GM13977 (cell line): ENCODE data around the gene ZBTB42.

Experiments used
- DNase-seq: peaks from one replicate; pipeline ENCODE4 v3.0.0; 2012; ENCODE audit warnings: low spot score
- CTCF ChIP-seq: IDR thresholded peaks from 2 replicates; pipeline ENCODE4 v1.5.1; 2012; ENCODE audit warnings: mild to moderate bottlenecking, control low read depth; ENCODE audit not compliant: insufficient read depth; ENCODE audit errors: extremely low read depth, missing control alignments
- in situ Hi-C: fragments of 300-500 bp; cut with MboI; formaldehyde crosslinking; loops from one replicate; pipeline ENCODE4 v1.12.0; 2022; ENCODE audit warnings: low sequenced_read_pairs, low pct_unique_long_range_greater_than_20kb, mixed read lengths, inconsistent platforms; ENCODE audit not compliant: unreplicated experiment

ZBTB42 gene

GRCh38 chr14:104788873-104789663 is 11.8 kb upstream of the ZBTB42 start:
- no peak for DNase-seq
- in situ Hi-C loops: no loop called here
- no peak for TF ChIP-seq CTCF

- DNase-seq: no peak
- TF ChIP-seq CTCF: no peak
- in situ Hi-C loops: no loop called here
These were observed 10.9 kb upstream of the ZBTB42 start for GRCh38 chr14:104789752-104790743.

GRCh38 chr14:104791425-104791824 is 9.5 kb upstream of the ZBTB42 start:
- TF ChIP-seq CTCF: no peak
- DNase-seq: no peak
- in situ Hi-C loops: no loop called here

GRCh38 chr14:104792101-104792884 is 8.6 kb upstream of the ZBTB42 start:
- no peak for DNase-seq
- no peak for TF ChIP-seq CTCF
- in situ Hi-C loops: no loop called here

- no peak for DNase-seq
- TF ChIP-seq CTCF: no peak
- in situ Hi-C loops: no loop called here
These were observed 7.8 kb upstream of the ZBTB42 start for GRCh38 chr14:104792945-104793702.

- TF ChIP-seq CTCF: no peak
- DNase-seq: no peak
- in situ Hi-C loops: no loop called here
These were observed 7.3 kb upstream of the ZBTB42 start for GRCh38 chr14:104793703-104793959.
